Stimulated activated memory B cell treated with anti-CD40 and anti-IgM and Interleukin-4, amounts not matched to agents 10 μg/mL and 1 μg/mL and 100 μg/mL, for 72 hours (primary cell): ENCODE data around the gene INPP5A.
A peak's percentile ranks its signal among the peaks of the same experiment; 100 is the strongest.

Experiments
- ATAC-seq: fragments of 150-1000 bp; cut with Tn5 transposase; 2 replicates; pipeline ENCODE4 v1.10.0; 2021
- H3K27ac Mint-ChIP-seq: one replicate; pipeline ENCODE4 v1.8.0; 2022; ENCODE audit warnings: mild to moderate bottlenecking, mixed read lengths
- H3K27me3 Mint-ChIP-seq: one replicate; pipeline ENCODE4 v1.8.0; 2022; ENCODE audit warnings: mixed read lengths
- H3K36me3 Mint-ChIP-seq: one replicate; pipeline ENCODE4 v1.8.0; 2022; ENCODE audit warnings: mixed read lengths
- H3K4me1 Mint-ChIP-seq: one replicate; pipeline ENCODE4 v1.8.0; 2022; ENCODE audit warnings: mixed read lengths
- H3K4me3 Mint-ChIP-seq: one replicate; pipeline ENCODE4 v1.8.0; 2022; ENCODE audit warnings: mild to moderate bottlenecking, moderate library complexity, mixed read lengths
- H3K9me3 Mint-ChIP-seq: one replicate; pipeline ENCODE4 v1.8.0; 2022; ENCODE audit warnings: mixed read lengths

INPP5A gene

DNA sequence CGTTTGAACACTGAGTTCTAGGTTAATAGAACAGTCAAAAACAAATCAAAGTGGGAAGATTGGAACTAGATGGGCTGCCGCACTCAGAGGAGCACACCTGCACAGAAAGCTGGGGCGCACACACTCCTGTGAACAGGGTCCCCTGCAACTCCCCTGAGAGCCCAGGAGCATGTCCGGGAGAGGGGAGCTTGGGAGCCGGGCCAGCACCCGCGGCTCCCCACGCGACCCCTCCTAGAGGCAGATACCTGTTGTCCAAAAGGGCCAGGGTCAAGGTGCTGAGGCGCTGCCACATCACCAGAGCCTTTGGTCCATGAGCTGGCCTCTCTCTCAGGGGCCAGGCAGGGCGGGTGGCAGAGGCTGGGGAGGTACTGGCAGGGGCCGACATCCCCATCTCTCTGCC lies 242.8 kb downstream of the INPP5A start:
- H3K4me1 Mint-ChIP-seq: no peaks in the 10 kb centered on the region
- no peaks in the 10 kb centered on the region for H3K27me3 Mint-ChIP-seq
- no peak overlapping the region for H3K4me3 Mint-ChIP-seq
- no peak for ATAC-seq
- H3K27ac Mint-ChIP-seq: no peak overlapping the region
- peaks cover 78% of the 10 kb centered on the region for H3K36me3 Mint-ChIP-seq
- H3K9me3 Mint-ChIP-seq: no peaks in the 10 kb centered on the region

DNA sequence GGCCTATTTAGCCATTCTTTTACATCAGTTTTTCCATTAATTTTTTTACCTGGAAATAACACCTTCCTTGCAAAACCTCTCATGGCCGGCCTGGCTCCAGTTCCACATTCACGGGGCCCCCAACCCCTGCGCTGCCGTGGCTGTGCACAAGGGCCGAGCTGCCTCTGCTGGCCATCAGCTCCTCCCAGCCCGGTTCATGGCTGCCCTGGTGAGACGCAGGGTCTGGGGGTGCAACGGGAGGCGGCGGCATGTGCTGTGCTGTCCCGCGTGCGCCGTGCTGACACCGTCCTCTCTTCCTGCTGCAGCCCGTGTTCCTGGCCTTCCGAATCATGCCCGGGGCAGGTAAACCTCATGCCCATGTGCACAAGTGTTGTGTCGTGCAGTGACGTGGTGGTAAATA lies 244.0 kb downstream of the INPP5A start:
- H3K4me1 Mint-ChIP-seq: no peaks in the 10 kb centered on the region
- H3K36me3 Mint-ChIP-seq: peaks cover 68% of the 10 kb centered on the region
- no peak for ATAC-seq
- no peak overlapping the region for H3K4me3 Mint-ChIP-seq
- no peaks in the 10 kb centered on the region for H3K27me3 Mint-ChIP-seq
- no peaks in the 10 kb centered on the region for H3K9me3 Mint-ChIP-seq
- H3K27ac Mint-ChIP-seq: no peak overlapping the region

DNA sequence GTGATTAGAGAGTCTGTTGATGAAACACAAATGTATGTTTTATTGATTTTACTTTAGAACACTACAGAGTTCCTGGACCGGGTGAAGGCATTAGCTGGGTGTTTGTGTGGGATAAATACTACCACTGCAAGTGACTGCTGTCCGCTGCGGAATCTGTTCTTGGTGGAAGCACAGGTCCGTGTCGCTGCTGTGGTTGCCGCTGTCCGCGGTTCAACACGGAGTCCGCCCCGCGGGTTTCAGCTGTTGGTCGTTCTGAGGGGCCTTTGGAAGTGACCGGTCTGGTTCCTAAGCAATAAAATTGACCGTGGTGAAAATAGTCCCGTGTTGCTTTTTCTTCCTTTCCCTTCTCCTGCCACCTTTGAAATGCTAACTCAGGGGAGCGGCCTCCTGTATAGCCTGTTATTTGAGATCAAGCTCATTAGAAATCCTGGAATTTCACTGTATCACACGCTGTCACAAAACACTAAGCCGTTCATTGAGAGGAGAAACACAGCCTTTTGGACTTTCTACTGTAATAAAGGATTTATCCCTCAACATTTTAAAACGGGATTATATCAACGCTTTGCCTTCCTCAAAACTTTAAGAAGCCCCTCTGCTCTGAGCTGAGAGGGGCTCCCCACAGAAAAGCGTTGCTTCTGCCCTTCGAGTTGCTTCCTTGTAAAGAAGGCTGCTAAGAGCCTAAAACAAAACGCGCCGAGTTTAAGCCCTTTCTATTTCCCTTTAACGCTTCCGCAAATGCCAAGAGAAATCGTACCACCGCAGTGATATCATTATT lies 245.8 kb downstream of the INPP5A start:
- Mint-ChIP-seq H3K27me3 (no peaks in the 10 kb centered on the region), H3K27ac (no peak overlapping the region), H3K9me3 (no peaks in the 10 kb centered on the region), H3K36me3 (peaks cover 51% of the 10 kb centered on the region), H3K4me3 (no peak overlapping the region), H3K4me1 (no peaks in the 10 kb centered on the region)
- ATAC-seq: no peak

DNA sequence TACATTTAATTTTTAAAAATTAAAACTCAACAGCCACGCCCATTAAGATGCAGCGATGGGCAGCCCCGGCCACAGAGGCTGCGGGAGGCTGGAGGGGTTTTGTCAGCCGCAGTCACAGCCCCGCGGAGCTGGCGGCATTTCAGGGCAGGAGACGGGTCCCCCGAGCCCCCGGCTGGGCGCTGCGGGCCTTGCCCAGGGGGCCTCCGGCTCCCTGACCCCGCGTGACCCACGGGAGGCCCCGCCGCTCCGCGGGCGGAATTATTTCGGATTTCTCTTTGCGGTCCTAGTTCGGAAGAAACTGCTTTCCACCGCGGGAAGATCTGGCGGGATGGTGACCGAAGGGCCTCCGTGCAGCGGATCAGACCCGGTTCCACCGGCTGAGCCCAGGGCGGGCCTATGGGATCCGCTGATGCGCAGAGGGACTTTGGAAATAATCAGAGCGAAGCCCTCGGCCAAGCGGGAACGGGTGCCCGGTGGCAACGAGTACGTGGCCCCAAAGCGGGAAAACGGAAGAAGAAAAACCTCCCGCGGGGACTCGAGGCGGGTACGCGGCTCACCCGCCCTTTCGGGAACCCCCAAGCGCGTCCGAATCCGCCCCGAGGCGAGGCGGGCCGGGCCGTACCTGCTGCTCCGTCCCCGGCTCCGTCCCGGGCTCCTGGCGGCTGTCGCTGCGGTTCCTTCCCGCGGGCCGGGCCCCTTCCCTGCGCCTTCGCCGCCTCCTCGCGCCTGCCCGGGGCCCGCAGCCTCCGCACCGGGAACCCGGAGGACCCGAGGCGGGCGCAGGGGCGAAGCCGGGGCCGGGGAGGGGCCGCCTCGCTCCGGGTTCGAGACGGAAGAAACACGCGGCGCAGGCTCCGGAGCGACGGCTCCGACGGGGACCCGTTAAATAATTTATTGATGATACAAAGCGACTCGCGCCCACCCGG lies 246.6 kb downstream of the INPP5A start:
- Mint-ChIP-seq H3K9me3 (no peaks in the 10 kb centered on the region), H3K4me3 (peak overlapping the region; percentile 21), H3K27me3 (peaks cover 6% of the 10 kb centered on the region), H3K4me1 (no peaks in the 10 kb centered on the region), H3K27ac (no peak overlapping the region), H3K36me3 (peaks cover 43% of the 10 kb centered on the region)
- ATAC-seq: no peak

DNA sequence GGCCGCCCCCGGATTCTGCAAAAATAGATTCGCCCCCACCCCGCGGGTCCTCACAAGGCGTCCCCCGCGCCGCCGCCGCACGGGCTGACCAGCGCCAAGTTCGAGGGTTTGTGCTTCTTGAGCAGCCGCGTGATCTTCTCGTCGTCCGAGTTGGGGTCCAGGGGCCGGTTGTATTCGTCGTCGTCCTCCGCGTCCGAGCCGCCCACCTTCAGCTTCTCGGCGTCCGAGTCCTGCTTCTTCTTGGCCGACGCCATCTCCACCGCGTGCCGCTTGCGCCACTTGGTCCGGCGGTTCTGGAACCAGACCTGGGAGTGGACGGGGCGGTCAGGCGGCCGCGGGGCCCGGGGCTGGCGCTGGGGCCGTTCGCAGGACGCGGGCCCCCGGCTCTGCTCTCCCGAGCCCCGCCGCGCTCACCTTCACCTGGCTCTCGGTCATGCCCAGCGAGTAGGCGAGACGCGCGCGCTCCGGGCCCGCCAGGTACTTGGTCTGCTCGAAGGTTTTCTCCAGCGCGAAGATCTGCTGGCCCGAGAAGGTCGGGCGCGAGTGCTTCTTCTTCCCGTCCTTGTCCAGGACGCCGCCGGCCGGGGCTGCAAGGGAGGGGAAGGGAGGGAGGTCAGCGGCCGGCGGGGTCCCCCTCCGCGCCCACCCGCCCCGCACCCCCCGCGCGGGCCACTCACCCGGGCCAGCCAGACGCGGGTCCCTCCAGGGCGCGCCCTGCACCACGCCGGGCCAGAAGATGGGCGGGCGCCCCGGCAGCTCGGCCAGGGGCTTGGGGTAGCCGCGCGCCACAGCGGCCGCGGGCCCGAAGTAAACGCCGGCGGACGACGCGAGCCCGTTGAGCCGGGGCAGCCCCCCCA lies 247.5 kb downstream of the INPP5A start:
- no peak for ATAC-seq
- Mint-ChIP-seq H3K9me3 (no peaks in the 10 kb centered on the region), H3K27ac (no peak overlapping the region), H3K27me3 (peaks cover 15% of the 10 kb centered on the region), H3K36me3 (peaks cover 34% of the 10 kb centered on the region), H3K4me3 (no peak overlapping the region), H3K4me1 (no peaks in the 10 kb centered on the region)

DNA sequence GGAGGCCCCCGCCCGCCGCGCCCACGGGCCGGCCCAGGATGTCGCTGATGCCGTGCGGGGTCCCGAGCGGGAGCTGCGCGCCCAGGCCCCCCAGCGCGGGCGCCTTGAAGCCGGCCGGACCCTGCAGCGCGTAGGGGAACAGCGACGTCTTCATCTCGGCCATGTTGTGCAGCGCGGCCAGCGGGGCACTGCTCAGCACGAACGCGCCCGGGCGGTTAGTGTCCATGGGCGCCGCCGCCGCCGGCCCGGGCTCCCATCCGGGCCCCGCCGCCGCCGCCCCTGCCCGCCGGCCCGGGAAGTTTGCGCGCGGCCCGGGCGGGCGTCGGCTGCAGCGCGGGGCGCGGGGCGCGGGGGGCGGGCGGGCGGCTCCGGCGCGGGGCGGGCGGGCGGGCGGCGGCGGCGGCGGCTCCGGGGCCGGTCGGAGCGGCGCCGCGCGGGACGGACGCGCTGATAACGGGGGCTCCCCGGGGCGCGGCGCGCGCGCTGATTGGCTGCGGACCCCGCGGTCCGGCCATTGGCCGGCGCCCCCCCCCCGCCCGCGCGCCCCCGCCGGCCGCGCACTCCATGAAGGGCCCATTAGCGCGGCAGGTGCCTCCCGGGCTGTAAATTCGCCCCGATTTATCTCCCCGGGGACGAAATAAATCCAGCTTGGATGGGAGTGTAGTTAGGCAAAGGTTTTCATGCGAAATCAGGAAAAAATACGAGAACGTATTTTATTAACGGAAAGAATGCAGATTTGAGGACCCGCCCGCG lies 248.3 kb downstream of the INPP5A start, which contains the start of gene NKX6-2:
NKX6-2 (minus strand) TSS at position 425 of the 753 bp plus-strand sequence; CDS start at position 226, 199 bp downstream.
- no peaks in the 10 kb centered on the region for H3K4me1 Mint-ChIP-seq
- peaks cover 23% of the 10 kb centered on the region for H3K27me3 Mint-ChIP-seq
- H3K27ac Mint-ChIP-seq: no peak within 1 kb of the TSS
- ATAC-seq: no peak
- no peaks in the 10 kb centered on the region for H3K9me3 Mint-ChIP-seq
- peaks cover 26% of the 10 kb centered on the region for H3K36me3 Mint-ChIP-seq
- H3K4me3 Mint-ChIP-seq: no peak within 1 kb of the TSS

DNA sequence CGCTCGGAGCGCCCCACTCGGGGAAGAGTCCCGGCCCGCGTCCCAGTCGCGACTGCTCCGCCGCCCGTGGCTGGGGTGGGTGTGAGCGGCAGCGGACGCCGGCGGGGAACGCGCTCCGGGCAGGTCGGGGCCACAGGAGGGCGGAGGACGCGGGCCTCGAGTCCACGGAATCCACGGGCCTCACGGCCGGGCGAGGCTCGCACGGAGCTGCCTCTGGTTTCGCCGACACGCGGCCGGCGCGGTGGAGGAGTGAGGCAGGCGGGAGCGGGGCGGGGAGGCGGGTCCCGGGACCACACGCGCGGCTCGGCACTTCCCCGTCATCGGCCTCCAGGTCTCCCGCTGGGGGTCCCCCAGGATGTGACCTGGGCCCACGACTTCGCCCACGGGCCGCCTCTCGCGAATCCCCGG lies 248.9 kb downstream of the INPP5A start:
- Mint-ChIP-seq H3K27me3 (peaks cover 27% of the 10 kb centered on the region), H3K36me3 (peaks cover 20% of the 10 kb centered on the region), H3K27ac (no peak overlapping the region), H3K4me1 (no peaks in the 10 kb centered on the region), H3K9me3 (no peaks in the 10 kb centered on the region), H3K4me3 (no peak overlapping the region)
- ATAC-seq: no peak

DNA sequence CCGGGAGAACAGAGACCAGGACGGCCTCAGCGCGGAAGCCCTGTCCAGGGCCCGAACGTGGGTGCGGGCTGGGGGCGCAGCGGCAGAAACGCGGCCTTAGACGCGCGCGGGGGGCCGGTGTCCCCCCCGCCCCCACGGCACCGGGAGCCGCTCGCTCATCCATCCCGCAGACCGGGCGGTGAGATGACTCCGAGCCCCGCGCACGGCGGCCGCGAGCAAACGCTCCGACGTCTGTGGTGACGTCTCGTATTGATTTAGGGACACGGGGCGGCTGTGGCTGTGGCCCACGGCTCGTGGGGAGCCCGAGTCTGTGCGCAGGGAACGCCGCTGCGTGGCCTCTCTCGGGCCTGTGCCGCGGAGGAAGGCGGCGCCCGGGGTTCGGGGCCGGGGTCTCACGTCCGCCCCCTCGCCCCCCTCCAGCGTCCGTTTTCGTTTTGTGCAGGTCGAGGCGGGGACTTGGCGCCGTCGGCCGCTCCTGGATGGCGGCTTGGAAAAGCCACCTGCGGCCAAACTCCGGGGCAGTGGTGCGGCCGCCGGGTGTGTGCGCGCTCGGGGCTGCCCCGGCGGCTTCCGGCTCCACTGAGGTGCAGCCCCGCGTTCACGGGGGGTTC lies 249.4 kb downstream of the INPP5A start:
- Mint-ChIP-seq H3K4me3 (no peak overlapping the region), H3K4me1 (no peaks in the 10 kb centered on the region), H3K27ac (no peak overlapping the region), H3K36me3 (peaks cover 15% of the 10 kb centered on the region), H3K27me3 (peaks cover 27% of the 10 kb centered on the region), H3K9me3 (no peaks in the 10 kb centered on the region)
- ATAC-seq: no peak

DNA sequence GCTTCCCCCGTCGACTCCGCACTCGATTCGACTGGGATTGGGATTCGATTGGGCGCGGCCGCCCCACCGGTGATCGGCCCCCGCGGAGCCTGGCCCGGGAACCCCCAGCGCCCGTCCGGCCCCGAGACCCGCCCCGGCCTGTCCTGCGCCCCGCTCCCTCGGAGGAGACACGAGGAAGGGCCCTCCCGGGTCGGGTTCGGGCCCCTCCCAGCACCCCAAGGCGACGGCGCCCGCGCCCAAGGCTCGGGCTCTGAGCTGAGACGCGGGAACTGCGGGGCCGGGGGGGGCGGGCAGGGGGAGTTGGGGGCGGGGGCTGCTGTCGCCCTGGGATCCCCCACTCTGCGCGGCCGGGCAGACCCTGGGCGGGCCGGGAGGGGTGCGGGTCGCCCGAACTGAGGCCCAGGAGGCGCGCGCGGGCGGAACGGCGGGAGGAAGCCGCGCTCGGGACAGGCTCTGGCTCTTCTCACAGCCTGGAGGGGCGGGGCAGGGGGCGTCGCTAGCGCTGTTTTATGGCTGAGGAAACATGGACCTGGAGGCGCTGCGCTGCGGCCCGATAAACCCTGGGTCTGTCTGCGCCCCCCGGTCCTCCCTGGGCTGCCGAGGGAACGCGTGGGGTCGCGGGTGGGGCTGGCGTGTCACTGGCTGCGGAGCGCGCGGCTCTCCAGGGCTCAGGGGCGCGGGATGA lies 250.1 kb downstream of the INPP5A start:
- H3K9me3 Mint-ChIP-seq: no peaks in the 10 kb centered on the region
- H3K36me3 Mint-ChIP-seq: peaks cover 8% of the 10 kb centered on the region
- no peak for ATAC-seq
- H3K27me3 Mint-ChIP-seq: peaks cover 28% of the 10 kb centered on the region
- H3K4me1 Mint-ChIP-seq: no peaks in the 10 kb centered on the region
- H3K4me3 Mint-ChIP-seq: no peak overlapping the region
- H3K27ac Mint-ChIP-seq: no peak overlapping the region

DNA sequence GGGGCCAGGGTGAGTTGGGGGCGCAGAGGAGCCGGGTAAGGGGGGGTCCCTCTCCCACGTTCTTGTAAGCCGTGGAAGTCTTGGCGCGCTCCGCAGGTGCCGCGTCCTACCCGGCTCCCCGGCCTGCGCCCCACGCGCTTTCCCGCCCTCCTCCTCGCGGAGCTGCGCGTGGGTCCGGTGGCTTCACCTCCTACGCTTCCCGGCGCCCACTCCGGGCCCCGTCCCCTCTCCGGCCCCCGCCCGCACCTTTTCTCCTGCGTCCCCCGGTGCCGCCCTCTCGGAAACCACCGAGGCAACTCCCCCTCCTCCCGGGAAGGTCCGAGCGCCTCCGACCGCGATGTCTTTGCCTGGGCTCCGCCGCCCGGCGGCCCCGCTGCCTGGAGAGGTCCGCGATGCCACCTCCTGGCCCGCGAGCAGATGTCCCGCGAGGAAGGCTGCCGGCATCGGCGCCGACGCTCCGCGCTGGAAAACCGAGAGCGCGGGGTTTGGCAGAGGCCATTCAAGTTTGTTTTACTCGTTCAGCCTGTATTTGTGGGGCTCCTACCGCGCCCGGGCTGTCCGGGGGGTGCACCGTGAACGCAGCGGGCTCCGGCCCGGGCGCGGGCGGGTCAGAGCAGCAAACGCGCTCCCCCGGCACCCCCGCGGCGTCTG lies 250.7 kb downstream of the INPP5A start:
- H3K36me3 Mint-ChIP-seq: peaks cover 2% of the 10 kb centered on the region
- H3K4me1 Mint-ChIP-seq: no peaks in the 10 kb centered on the region
- no peak for ATAC-seq
- H3K4me3 Mint-ChIP-seq: no peak overlapping the region
- H3K9me3 Mint-ChIP-seq: no peaks in the 10 kb centered on the region
- H3K27me3 Mint-ChIP-seq: peaks cover 35% of the 10 kb centered on the region
- no peak overlapping the region for H3K27ac Mint-ChIP-seq

DNA sequence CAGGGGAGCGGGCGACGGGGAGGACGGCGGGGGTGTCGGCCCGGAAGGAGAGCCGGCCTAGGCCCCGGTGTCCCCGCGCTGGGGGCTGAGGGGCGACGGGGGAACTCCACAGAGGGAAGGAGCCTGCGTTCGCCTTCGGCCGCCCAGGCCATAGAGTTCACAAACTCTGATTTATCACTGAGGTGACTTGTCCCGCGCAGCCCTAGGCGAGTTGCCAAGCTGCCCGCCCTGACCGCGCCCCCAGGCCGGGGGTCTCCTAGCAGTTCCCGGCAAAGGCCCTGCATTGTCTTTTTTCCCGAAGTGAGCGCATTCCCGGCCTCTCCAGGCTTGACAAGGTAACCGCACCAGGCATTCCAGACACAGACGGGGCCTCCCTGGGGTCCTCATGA lies 251.2 kb downstream of the INPP5A start:
- no peaks in the 10 kb centered on the region for H3K9me3 Mint-ChIP-seq
- peaks cover 40% of the 10 kb centered on the region for H3K27me3 Mint-ChIP-seq
- ATAC-seq: no peak
- no peak overlapping the region for H3K27ac Mint-ChIP-seq
- no peaks in the 10 kb centered on the region for H3K36me3 Mint-ChIP-seq
- H3K4me3 Mint-ChIP-seq: no peak overlapping the region
- H3K4me1 Mint-ChIP-seq: no peaks in the 10 kb centered on the region

DNA sequence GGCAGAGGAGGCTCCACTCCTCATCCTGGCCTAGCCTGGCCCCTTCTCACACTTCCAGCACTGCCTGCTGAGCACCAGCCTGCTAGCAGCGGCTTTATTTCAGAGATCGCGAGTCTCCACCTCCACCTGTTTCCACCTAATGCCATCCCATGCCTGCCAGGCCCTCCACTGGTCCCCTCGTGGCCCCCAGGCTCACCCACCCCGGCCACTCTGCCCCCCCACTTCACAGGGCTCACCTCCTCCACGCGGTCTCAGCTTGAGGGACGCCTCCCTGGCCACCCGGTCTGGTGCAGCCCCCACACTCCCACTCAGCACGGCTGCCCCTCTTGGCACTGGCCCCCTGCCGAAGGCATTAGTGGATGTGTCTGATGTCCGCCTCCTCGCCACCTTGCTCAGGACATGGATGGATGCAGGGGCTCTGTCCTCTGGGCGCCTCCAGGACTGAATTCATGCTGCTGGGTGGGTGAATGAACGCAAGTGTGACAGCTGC lies 252.1 kb downstream of the INPP5A start:
- Mint-ChIP-seq H3K4me3 (no peak overlapping the region), H3K4me1 (no peaks in the 10 kb centered on the region), H3K27me3 (peaks cover 49% of the 10 kb centered on the region), H3K9me3 (no peaks in the 10 kb centered on the region), H3K27ac (no peak overlapping the region), H3K36me3 (no peaks in the 10 kb centered on the region)
- no peak for ATAC-seq

DNA sequence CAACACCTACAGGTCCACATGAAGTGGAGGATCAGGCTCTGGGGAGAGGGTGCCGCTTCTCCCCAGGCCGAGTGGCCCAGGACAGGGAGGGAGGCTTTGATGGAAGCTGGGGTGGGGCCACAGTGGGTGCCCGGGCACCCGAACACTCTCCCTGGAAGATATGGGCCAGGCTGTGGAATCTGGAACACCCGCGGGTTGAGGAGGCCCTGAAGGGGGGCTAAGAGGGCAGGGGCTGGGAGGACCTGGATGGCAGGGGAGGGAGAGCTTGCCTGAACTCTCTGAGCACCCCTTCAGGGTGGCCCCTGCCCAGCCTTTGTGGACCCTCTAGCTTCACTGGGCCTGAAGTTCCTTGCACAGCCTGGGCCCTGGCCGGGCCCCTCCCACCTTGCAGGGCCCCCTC lies 252.9 kb downstream of the INPP5A start:
- H3K27ac Mint-ChIP-seq: no peak overlapping the region
- no peaks in the 10 kb centered on the region for H3K9me3 Mint-ChIP-seq

More for the DNA sequence above, 252.9 kb downstream of the INPP5A start:
- no peak overlapping the region for H3K4me3 Mint-ChIP-seq
- ATAC-seq: no peak
- peaks cover 53% of the 10 kb centered on the region for H3K27me3 Mint-ChIP-seq
- H3K4me1 Mint-ChIP-seq: no peaks in the 10 kb centered on the region
- H3K36me3 Mint-ChIP-seq: no peaks in the 10 kb centered on the region
